WTC11 (cell line): Measurements from ENCODE around the gene SMIM24. TPM values are rescaled to one million over a fixed set of nuclear protein-coding genes. Genes with fewer than 3 reads are reported as not detected.

Experiments
- AFF4 ChIP-seq: sonication (generic); formaldehyde crosslinking; IDR thresholded peaks from 2 replicates; pipeline ENCODE4 v1.8.1; 2023; ENCODE audit warnings: mild to moderate bottlenecking, missing genetic modification reagents, borderline replicate concordance
- ATF3 ChIP-seq: sonication (generic); formaldehyde crosslinking; conservative IDR thresholded peaks from 2 replicates; pipeline ENCODE4 v1.8.1; 2022; ENCODE audit warnings: mild to moderate bottlenecking, missing genetic modification reagents
- CREM ChIP-seq: sonication (generic); formaldehyde crosslinking; IDR thresholded peaks from 2 replicates; pipeline ENCODE4 v1.8.1; 2022; ENCODE audit warnings: mild to moderate bottlenecking, missing genetic modification reagents, moderate library complexity
- E2F1 ChIP-seq: sonication (generic); formaldehyde crosslinking; IDR thresholded peaks from 2 replicates; pipeline ENCODE4 v1.8.0; 2022; ENCODE audit warnings: mild to moderate bottlenecking, missing genetic modification reagents
- E2F4 ChIP-seq: sonication (generic); formaldehyde crosslinking; IDR thresholded peaks from 2 replicates; pipeline ENCODE4 v1.8.1; 2022; ENCODE audit warnings: low read depth, mild to moderate bottlenecking, moderate library complexity, missing genetic modification reagents, borderline replicate concordance
- E2F5 ChIP-seq: sonication (generic); formaldehyde crosslinking; IDR thresholded peaks from 2 replicates; pipeline ENCODE4 v1.8.1; 2022; ENCODE audit warnings: mild to moderate bottlenecking, moderate library complexity, missing genetic modification reagents
- IRF2 ChIP-seq: sonication (generic); formaldehyde crosslinking; IDR thresholded peaks from 2 replicates; pipeline ENCODE4 v1.8.0; 2022; ENCODE audit warnings: low read depth, missing genetic modification reagents, borderline replicate concordance
- NFE2L1 ChIP-seq: sonication (generic); formaldehyde crosslinking; IDR thresholded peaks from 2 replicates; pipeline ENCODE4 v1.8.1; 2023; ENCODE audit warnings: missing genetic modification reagents
- NFYB ChIP-seq: sonication (generic); formaldehyde crosslinking; conservative IDR thresholded peaks from 2 replicates; pipeline ENCODE4 v1.8.0; 2022; ENCODE audit warnings: low read depth, missing genetic modification reagents
- NR2C2 ChIP-seq: sonication (generic); formaldehyde crosslinking; IDR thresholded peaks from 2 replicates; pipeline ENCODE4 v1.8.0; 2022; ENCODE audit warnings: mild to moderate bottlenecking, missing genetic modification reagents
- RELA ChIP-seq: sonication (generic); formaldehyde crosslinking; IDR thresholded peaks from 2 replicates; pipeline ENCODE4 v1.8.1; 2022; ENCODE audit warnings: missing genetic modification reagents, mild to moderate bottlenecking, borderline replicate concordance
- RORB ChIP-seq: fragments of 250-450 bp; sonication (Bioruptor Pico); IDR thresholded peaks from 2 replicates; pipeline ENCODE4 v1.9.0; 2021; ENCODE audit warnings: mild to moderate bottlenecking
- SMAD4 ChIP-seq: sonication (generic); formaldehyde crosslinking; IDR thresholded peaks from 2 replicates; pipeline ENCODE4 v1.8.0; 2022; ENCODE audit warnings: mild to moderate bottlenecking, missing genetic modification reagents
- SOX15 ChIP-seq: fragments of 250-450 bp; sonication (Bioruptor Pico); IDR thresholded peaks from 2 replicates; pipeline ENCODE4 v1.9.0; 2021; ENCODE audit warnings: mild to moderate bottlenecking
- STAT6 ChIP-seq: sonication (generic); formaldehyde crosslinking; conservative IDR thresholded peaks from 2 replicates; pipeline ENCODE4 v1.8.1; 2023; ENCODE audit warnings: mild to moderate bottlenecking, low read depth, missing genetic modification reagents, moderate library complexity
- ZNF416 ChIP-seq: fragments of 250-450 bp; sonication (Bioruptor Pico); IDR thresholded peaks from 2 replicates; pipeline ENCODE4 v1.9.0; 2021; ENCODE audit warnings: mild to moderate bottlenecking, inconsistent platforms
- total RNA-seq: library from RNA; stranded (reverse); gene quantifications from 3 replicates; pipeline ENCODE4 v1.2.3, GENCODE V29; 2021

SMIM24 gene
- total RNA-seq, 1 experiment from 2014 or later: 2.8 TPM

- TF ChIP-seq AFF4 (CRISPR knock-in tag) (no peak), E2F5 (peak; percentile 80; the same call in 1 of the 2 replicates), CREM (CRISPR knock-in tag) (no peak), E2F4 (CRISPR knock-in tag) (no peak), E2F1 (no peak), NFYB (CRISPR knock-in tag) (no peak), STAT6 (CRISPR knock-in tag) (no peak), NFE2L1 (CRISPR knock-in tag) (no peak; the same call in 1 of the 2 replicates), NR2C2 (CRISPR knock-in tag) (no peak), IRF2 (CRISPR knock-in tag) (no peak), ATF3 (CRISPR knock-in tag) (no peak), ZNF416 (CRISPR knock-in tag) (no peak), SOX15 (no peak), RELA (no peak), RORB (CRISPR knock-in tag) (no peak), SMAD4 (CRISPR knock-in tag) (no peak)
- TF ChIP-seq, all 79 proteins: peak for 20
Observed at GRCh38 chr19:3434630-3435553, 45.4 kb downstream of the SMIM24 start (continued).
